HS-5 (cell line): Measurements from ENCODE around the gene SDR39U1.
A peak's percentile ranks its signal among the peaks of the same experiment; 100 is the strongest.

Experiments used
- DNase-seq: peaks from one replicate; pipeline ENCODE4 v3.0.0-alpha.2; 2012; ENCODE audit warnings: low read depth

Gene SDR39U1

DNA sequence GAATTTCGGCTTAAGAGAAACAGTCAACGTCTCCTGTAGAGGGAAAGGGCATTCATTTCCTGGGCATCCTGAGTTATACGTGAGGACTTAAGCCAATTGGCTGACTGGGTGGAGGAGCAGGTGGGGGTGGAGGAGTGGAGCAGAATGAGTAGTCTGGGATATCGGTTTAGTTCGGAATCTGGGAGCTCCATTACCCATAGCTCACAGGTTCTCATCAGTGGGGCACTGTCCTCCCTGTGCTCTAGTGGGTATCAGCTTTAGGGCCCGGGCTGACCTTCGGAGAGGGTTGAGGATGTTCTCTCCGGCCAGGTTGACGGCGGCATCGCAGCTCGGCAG, 704 bp downstream of the SDR39U1 start:
- DNase-seq, result peak; percentile 38

DNA sequence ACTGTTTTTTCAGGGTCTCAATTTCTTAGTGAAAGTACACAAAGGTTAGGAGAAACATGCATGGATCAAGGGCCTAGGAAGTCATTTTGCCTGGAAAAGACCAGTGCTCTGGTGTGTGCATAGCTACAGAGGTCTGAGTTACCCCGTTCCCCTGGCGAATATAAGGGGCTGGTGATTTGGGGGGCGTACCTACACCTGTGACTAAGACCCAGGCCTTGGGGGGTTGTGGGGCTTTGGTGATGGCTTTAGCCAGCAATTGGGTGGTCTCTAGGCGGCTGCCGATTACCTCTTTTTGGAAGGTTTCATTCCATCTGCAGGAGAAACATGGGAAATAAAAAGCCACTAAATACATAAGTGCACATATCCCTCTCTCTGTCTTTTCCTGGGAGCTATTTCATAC, 1.1 kb downstream of the SDR39U1 start:
- no peak for DNase-seq

DNA sequence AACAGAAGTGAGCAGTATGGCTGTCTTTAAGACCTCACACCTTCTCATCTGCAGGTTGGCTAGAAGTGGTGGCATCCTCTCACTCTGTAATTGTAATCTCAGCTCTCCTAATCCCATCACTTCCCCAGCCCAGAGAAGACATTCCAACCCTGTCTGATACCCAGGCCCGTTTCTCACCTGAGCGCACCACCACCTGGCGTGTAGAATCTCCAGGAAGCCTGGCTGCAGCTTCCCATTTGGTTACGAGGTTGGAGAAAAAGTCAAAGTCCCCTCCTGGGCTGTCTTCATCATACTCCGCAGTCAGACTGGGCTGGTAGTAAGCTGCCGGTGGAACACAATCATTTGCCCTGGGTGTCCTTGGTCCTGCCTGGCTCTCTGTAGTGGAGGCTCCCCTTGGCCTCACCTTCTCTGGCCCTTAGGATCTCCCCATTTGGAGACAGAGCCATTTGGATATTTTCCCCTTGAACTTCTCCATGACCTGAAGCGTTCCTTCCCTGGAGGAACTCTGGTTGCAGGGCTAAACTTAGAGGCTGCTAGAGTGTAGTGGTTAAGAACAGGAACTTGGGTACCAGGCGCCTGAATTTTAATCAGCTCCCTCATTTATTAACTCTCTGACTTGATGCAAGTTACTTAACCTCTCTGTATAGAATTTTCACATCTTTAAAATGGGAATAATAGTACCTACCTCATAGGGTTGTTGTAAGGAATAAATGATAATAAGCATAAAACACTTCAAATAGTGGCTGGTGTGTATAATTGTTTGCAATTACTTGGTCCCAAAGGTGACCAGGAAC, 1.8 kb downstream of the SDR39U1 start:
- no peak for DNase-seq

DNA sequence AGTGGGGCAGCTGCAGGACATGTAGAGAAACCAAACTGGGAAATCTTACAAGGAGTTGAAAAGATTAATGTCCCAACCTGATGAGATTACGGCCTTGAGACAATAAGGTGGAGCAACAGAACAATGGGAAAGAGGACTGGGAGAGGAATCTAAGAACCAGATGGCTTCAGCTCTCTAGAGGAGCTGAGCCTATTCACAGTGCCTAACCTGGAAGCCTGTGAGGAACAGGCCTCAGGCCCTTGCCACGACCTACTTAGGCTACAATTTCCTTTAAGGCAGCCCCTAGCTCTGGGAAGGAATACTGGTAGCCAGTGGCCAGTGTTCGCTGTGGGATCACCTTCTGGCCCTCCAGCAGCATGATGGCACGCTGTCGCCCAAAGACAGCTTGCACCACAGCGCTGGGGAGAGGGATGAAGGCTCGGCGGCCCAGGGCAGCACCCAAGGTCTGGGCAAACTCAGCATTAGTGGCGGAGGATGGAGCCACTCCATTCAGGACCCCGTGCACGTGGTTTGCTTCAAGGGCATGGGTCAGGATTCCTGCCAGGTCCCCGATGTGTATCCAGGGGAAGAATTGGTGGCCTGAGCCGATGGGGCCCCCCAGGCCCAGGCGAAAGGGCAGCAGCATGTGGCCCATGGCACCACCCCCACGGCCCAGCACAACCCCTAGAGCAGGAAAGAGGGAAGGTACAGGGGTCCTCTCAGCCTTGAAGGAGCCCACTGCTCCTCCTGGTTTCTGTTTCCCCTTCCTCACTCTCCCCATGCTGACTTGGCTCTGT, 2.6 kb downstream of the SDR39U1 start:
- no peak for DNase-seq

DNA sequence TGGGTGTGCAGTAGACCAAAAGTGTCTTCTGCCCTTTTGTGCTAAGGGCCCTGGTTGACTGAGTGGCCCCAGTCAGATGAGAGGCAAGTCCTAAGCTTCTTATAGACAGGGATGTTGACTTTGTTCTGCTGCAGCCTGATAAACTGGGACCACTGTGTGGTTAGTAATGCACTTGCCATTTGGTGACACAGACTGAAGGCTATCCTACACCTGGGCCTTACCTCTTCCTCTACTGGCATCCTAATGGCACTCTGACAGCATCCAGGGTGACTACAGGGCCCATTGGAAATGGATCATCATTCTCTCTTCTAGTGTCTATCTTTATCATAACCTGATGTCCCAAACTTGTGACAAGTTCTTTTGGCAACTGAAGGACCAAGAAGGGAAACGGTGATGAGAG, 3.3 kb downstream of the SDR39U1 start:
- no peak for DNase-seq

- no peak for DNase-seq
Measured at GRCh38 chr14:24438223-24439097, 4.1 kb downstream of the SDR39U1 start.

DNA sequence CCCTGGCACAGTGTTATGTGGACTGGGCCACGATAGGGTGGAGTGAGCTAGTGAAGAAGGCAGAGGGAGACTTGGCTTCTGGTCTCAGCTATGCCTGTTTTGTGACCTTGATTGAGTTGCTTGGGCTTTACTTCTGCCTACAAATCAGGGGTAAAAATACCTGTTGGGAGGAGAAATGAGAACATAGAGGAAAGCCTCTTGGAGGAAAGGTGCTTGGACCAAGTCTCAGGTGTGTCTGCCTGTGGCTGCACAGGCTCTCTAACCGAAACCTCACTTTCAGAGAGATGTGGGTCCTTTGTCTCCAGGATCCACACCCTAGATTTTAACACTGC, 4.9 kb downstream of the SDR39U1 start:
- DNase-seq, result no peak

- no peak for DNase-seq
Measured at GRCh38 chr14:24437020-24437735, 5.4 kb downstream of the SDR39U1 start.

DNA sequence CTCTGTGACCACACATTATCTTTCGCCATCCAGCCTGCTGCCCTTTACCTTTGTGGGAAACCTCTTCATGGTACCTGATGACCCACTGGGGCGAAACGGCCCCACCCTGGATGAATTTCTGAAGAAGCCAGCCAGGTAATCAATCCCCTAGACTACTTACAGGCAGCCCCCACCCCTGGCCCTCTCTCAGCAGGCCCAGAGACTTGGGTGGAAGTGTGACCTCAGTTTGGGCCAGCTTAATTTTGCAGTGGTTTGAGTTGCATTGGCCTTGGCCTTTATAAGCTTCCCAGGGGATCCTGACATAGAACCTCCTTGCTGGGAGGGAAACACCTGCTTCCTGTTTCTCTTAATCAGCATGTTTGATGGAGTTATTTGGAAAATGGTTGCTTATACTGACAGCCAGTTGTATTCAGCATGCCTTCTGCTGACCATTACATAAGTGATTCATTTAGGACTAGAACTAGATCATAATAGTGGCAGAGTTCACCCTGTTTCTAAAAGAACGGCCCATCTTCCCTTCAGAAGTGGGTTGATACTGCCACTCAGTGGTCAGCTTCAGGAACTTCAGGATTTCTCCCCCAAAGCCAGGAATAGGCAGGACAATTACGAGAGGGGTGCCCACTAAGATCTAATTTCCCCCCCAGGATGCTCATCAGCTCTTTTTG, 6.1 kb downstream of the SDR39U1 start:
- DNase-seq, result peak; percentile 48

GRCh38 chr14:24435998-24436354, 6.6 kb downstream of the SDR39U1 start:
- no peak for DNase-seq

- no peak for DNase-seq
Measured at GRCh38 chr14:24435192-24435810, 7.3 kb downstream of the SDR39U1 start.

DNA sequence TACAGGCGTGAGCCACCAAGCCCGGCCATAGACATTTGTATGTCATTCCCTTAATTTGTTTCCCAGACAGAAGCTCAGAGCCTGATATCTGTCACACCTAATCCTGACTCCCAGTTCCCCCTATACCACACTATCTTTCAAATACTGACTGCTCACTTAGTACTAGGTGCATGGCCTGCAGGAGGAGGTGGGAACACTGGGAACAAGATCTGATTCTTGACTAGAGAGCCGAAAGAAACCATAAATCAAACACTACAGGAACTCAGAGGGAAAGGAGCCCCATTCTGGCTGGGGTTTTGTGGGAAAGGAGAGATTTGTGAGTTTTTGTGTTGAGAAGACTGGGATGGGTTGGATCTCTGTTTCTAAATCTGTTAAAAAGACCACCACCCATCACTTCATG, 7.9 kb downstream of the SDR39U1 start:
- no peak for DNase-seq

- DNase-seq, result no peak
Measured at GRCh38 chr14:24434036-24434435, 8.5 kb downstream of the SDR39U1 start.

DNA sequence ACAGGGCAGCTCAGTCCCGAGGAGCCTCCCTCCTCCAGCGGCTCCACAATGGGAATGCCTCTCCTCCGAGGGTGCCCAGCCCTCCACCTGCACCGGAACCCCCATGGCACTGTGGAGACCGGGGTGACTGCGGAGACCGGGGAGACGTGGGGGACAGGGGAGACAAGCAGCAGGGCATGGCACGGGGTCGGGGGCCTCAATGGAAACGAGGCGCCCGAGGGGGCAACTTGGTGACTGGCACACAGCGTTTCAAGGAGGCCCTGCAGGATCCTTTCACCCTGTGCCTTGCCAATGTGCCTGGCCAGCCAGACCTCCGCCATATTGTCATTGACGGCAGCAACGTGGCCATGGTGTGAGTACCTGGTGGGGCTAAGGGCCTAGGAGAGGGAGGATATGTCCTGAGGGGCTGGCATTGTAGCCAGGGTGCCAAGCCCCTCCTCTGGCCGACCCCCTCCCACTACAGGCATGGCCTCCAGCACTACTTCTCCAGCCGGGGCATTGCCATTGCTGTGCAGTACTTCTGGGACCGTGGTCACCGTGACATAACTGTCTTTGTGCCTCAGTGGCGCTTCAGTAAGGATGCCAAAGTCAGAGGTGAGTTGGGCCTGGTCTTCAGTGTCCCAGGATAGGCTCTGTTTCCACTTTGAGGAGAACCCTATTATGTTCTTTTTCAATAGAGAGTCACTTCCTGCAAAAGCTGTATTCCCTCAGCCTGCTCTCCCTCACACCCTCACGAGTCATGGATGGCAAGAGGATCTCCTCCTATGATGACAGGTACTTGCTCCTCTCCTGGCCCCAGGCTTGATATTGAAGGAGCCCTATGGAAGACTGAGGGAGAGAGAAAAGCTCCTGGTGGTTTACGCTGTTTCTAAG, 10.1 kb downstream of the SDR39U1 start:
- DNase-seq, result no peak

- DNase-seq, result peak; percentile 59
Measured at GRCh38 chr14:24431569-24432258, 10.9 kb downstream of the SDR39U1 start.

GRCh38 chr14:24430682-24431568, 11.7 kb downstream of the SDR39U1 start:
- DNase-seq, result no peak

DNA sequence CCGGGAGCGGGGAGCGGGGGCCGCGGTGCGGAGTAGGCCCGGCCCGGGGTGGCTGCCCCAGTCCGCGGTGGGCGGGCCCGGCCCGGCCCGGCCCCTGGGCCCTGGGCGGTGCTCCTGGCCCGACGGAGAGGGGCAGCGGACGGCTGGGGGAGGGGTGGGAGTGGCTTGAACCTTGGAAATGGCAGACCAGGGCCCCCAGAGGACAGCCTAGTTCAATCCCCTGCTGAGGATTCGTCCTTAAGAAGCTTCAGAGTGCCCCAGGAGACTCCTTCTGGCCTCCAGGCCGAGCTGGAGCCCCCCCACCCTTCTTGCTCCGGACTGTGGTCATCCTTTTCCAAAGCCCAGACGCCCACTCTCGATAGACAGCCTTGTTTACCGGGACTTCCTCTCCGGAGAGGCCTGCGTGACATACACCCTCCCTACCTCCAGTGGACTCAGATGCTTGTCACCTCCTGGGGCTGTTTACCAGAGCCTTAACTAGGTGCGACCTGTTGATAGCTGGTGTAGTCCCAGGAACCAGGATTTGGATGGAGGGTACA, 12.4 kb downstream of the SDR39U1 start:
- DNase-seq, result no peak
